ENCODE data around the gene TMTC2. TPM values are rescaled to one million over a fixed set of nuclear protein-coding genes. Genes with fewer than 3 reads are reported as not detected.

The TMTC2 gene
- total and polyA plus RNA-seq, 12 donors: 1.6 to 4.4 (median 2.7) TPM

- no peak overlapping the region for H3K4me3 ChIP-seq
- H3K9me3 ChIP-seq (replicated peaks in 1 of 3): no peaks in the 10 kb centered on the region
- WGBS, 4 donors: 84 to 91% (median 88%) methylated on average over 12 to 15 of the region's 15 CpGs
- TF ChIP-seq POLR2A (IDR thresholded peaks at IDR 0.05): no peak
- TF ChIP-seq CTCF (IDR thresholded peaks at IDR 0.05): no peak
- H3K4me1 ChIP-seq (replicated peaks in 1 of 2): no peaks in the 10 kb centered on the region
- H3K27me3 ChIP-seq: no peaks in the 10 kb centered on the region
- no peaks in the 10 kb centered on the region for H3K36me3 ChIP-seq (replicated peaks in 1 of 2)
- intact Hi-C loops (cut with DNase I): no loop called here
- H3K27ac ChIP-seq: no peak overlapping the region
- no peak for DNase-seq
Measured at GRCh38 chr12:83121897-83122622, 435.4 kb downstream of the TMTC2 start.

- TF ChIP-seq CTCF (IDR thresholded peaks at IDR 0.05) (no peak), POLR2A (IDR thresholded peaks at IDR 0.05) (no peak)
- Histone ChIP-seq H3K4me3 (no peak overlapping the region), H3K9me3 (replicated peaks in 1 of 3) (no peaks in the 10 kb centered on the region), H3K27me3 (no peaks in the 10 kb centered on the region), H3K27ac (no peak overlapping the region), H3K36me3 (replicated peaks in 1 of 2) (no peaks in the 10 kb centered on the region), H3K4me1 (replicated peaks in 1 of 2) (no peaks in the 10 kb centered on the region)
- intact Hi-C loops (cut with DNase I): no loop called here
- WGBS, 4 donors: 81 to 84% (median 82%) methylated on average over 3 of the region's 3 CpGs
- no peak for DNase-seq
Measured at GRCh38 chr12:83122623-83122934, 435.9 kb downstream of the TMTC2 start.

GRCh38 chr12:83123039-83123438, 436.3 kb downstream of the TMTC2 start:
- no peaks in the 10 kb centered on the region for H3K4me1 ChIP-seq (replicated peaks in 1 of 2)
- DNase-seq: no peak
- H3K9me3 ChIP-seq (replicated peaks in 1 of 3): no peaks in the 10 kb centered on the region
- no peaks in the 10 kb centered on the region for H3K36me3 ChIP-seq (replicated peaks in 1 of 2)
- intact Hi-C loops (cut with DNase I): no loop called here
- no peaks in the 10 kb centered on the region for H3K27me3 ChIP-seq
- H3K27ac ChIP-seq: no peak overlapping the region
- 55 to 83% (median 63%) methylated on average over 2 of the region's 2 CpGs for WGBS, 4 donors
- TF ChIP-seq CTCF (IDR thresholded peaks at IDR 0.05) (no peak), POLR2A (IDR thresholded peaks at IDR 0.05) (no peak)
- no peak overlapping the region for H3K4me3 ChIP-seq

- no peaks in the 10 kb centered on the region for H3K4me1 ChIP-seq (replicated peaks in 1 of 2)
- H3K36me3 ChIP-seq (replicated peaks in 1 of 2): no peaks in the 10 kb centered on the region
- no peaks in the 10 kb centered on the region for H3K27me3 ChIP-seq
- no peak overlapping the region for H3K27ac ChIP-seq
- DNase-seq: no peak
- no peak overlapping the region for H3K4me3 ChIP-seq
- no peaks in the 10 kb centered on the region for H3K9me3 ChIP-seq (replicated peaks in 1 of 3)
- no peak for TF ChIP-seq POLR2A (IDR thresholded peaks at IDR 0.05)
- no peak for TF ChIP-seq CTCF (IDR thresholded peaks at IDR 0.05)
- intact Hi-C loops (cut with DNase I): no loop called here
Measured at GRCh38 chr12:83128540-83128939, 441.8 kb downstream of the TMTC2 start.

Data from adrenal gland (tissue), 12 donors.